Progenitor cell of endocrine pancreas (in vitro differentiated cells): ENCODE measurements around the gene WDR55. TPM values are rescaled to one million over a fixed set of nuclear protein-coding genes. Genes with fewer than 3 reads are reported as not detected.
"Not testable (repeated sequence)": the region's sequence is repeated elsewhere in the genome, so short reads cannot be mapped to it uniquely, and the experiment has no call there.

Source experiments
- DNase-seq: peaks from one replicate; pipeline ENCODE4 v3.0.0; 2021; ENCODE audit warnings: low spot score; ENCODE audit not compliant: unreplicated experiment
- H3K27ac Mint-ChIP-seq: 2 replicates; pipeline ENCODE4 v1.8.0; 2021; ENCODE audit warnings: mild to moderate bottlenecking, moderate library complexity, mixed read lengths
- H3K27me3 Mint-ChIP-seq: 2 replicates; pipeline ENCODE4 v1.8.0; 2021; ENCODE audit warnings: mixed read lengths
- H3K36me3 Mint-ChIP-seq: 2 replicates; pipeline ENCODE4 v1.8.0; 2022; ENCODE audit warnings: mixed read lengths; ENCODE audit not compliant: insufficient read depth
- H3K4me1 Mint-ChIP-seq: 2 replicates; pipeline ENCODE4 v1.8.0; 2021; ENCODE audit warnings: low read depth, mixed read lengths
- H3K4me3 Mint-ChIP-seq: 2 replicates; pipeline ENCODE4 v1.8.0; 2021; ENCODE audit warnings: low read depth, mild to moderate bottlenecking, moderate library complexity, mixed read lengths
- H3K9me3 Mint-ChIP-seq: 2 replicates; pipeline ENCODE4 v1.8.0; 2021; ENCODE audit warnings: low read depth, mixed read lengths
- CTCF ChIP-seq: fragments of 200-600 bp; sonication (generic); IDR thresholded peaks from one replicate; pipeline ENCODE4 v1.5.0; 2021; ENCODE audit warnings: antibody characterized with exemption, mild to moderate bottlenecking; ENCODE audit not compliant: unreplicated experiment
- total RNA-seq: library from RNA; stranded (reverse); gene quantifications from 2 replicates; pipeline ENCODE4 v1.2.1, GENCODE V29; 2021

WDR55 gene
- total RNA-seq, 1 donor from 2014 or later = 26.0 TPM

- peaks cover 10% of the 10 kb centered on the region for H3K4me1 Mint-ChIP-seq
Observed at GRCh38 chr5:140639148-140639981, 25.3 kb upstream of the WDR55 start, which contains the start of gene TMCO6. TSS of gene TMCO6 (plus strand) at chr5:140639451. CDS start at chr5:140639528, 77 bp downstream.

GRCh38 chr5:140641716-140642115 is 23.0 kb upstream of the WDR55 start:
- Mint-ChIP-seq H3K4me1 (peaks cover 13% of the 10 kb centered on the region), H3K27ac (no peak overlapping the region), H3K9me3 (peaks cover 10% of the 10 kb centered on the region), H3K27me3 (no peaks in the 10 kb centered on the region), H3K36me3 (peaks cover 3% of the 10 kb centered on the region), H3K4me3 (peak overlapping the region; percentile 27)
- no peak for TF ChIP-seq CTCF
- no peak for DNase-seq

More at GRCh38 chr5:140639148-140639981, 25.3 kb upstream of the WDR55 start, which contains the start of gene TMCO6:
- H3K36me3 Mint-ChIP-seq = peaks cover 3% of the 10 kb centered on the region
- peaks cover 10% of the 10 kb centered on the region for H3K9me3 Mint-ChIP-seq
- no peaks in the 10 kb centered on the region for H3K27me3 Mint-ChIP-seq
- peak within 1 kb of the TSS; percentile 87 for H3K27ac Mint-ChIP-seq
- peak; percentile 89 for DNase-seq
- peak within 1 kb of the TSS; percentile 75 for H3K4me3 Mint-ChIP-seq
- TF ChIP-seq CTCF = peak; percentile 60

- Mint-ChIP-seq H3K27me3 (no peaks in the 10 kb centered on the region), H3K27ac (no peak overlapping the region), H3K9me3 (peaks cover 6% of the 10 kb centered on the region), H3K36me3 (peaks cover 3% of the 10 kb centered on the region), H3K4me3 (no peak overlapping the region), H3K4me1 (peaks cover 13% of the 10 kb centered on the region)
- no peak for DNase-seq
- TF ChIP-seq CTCF = no peak
Observed at GRCh38 chr5:140642718-140643117, 22.0 kb upstream of the WDR55 start.

- Mint-ChIP-seq H3K4me1 (peaks cover 11% of the 10 kb centered on the region), H3K36me3 (peaks cover 12% of the 10 kb centered on the region), H3K27me3 (no peaks in the 10 kb centered on the region), H3K9me3 (no peaks in the 10 kb centered on the region), H3K4me3 (peak overlapping the region; percentile 99), H3K27ac (peak overlapping the region; percentile 99)
- DNase-seq = no peak
- TF ChIP-seq CTCF = no peak
Observed at GRCh38 chr5:140647042-140647419, 17.7 kb upstream of the WDR55 start.

- no peak for TF ChIP-seq CTCF
- Mint-ChIP-seq H3K9me3 (no peaks in the 10 kb centered on the region), H3K27ac (no peak overlapping the region), H3K4me3 (no peak overlapping the region), H3K27me3 (no peaks in the 10 kb centered on the region), H3K36me3 (peaks cover 40% of the 10 kb centered on the region), H3K4me1 (no peaks in the 10 kb centered on the region)
- no peak for DNase-seq
Observed at GRCh38 chr5:140658870-140659269, 5.8 kb upstream of the WDR55 start.

GRCh38 chr5:140660371-140660770 is 4.3 kb upstream of the WDR55 start:
- not testable (repeated sequence) for H3K4me3 Mint-ChIP-seq, H3K4me1 Mint-ChIP-seq, H3K9me3 Mint-ChIP-seq, H3K27ac Mint-ChIP-seq, DNase-seq, H3K27me3 Mint-ChIP-seq
- H3K36me3 Mint-ChIP-seq = peaks cover 30% of the 10 kb centered on the region
